Fibroblast of the conjunctiva (primary cell): ENCODE measurements around the gene LRRTM4.
"Not testable (repeated sequence)": the region's sequence is repeated elsewhere in the genome, so short reads cannot be mapped to it uniquely, and the experiment has no call there.

Experiments
- DNase-seq: peaks from one replicate; pipeline ENCODE4 v3.0.0-alpha.2; 2010; ENCODE audit warnings: low read depth

The LRRTM4 gene

DNA sequence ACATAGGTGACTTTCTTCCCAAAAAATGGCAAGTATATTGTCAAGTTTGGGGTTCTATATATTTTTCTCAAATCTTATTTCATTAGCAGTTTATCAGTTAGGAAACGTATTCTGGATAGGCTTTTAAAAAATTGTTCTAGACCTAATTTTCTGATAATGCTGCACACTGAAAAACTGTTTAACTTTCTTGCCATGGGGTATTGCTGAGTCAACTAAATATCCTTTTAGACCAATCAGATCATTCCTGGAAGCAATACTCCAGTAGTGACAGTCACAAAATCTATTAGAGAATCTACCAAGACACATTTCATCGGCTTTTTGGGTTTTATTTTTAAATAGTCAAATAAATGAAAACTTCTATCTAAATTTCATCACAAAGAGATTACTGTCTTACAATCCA is 440.6 kb downstream of the LRRTM4 start:
- no peak for DNase-seq

DNA sequence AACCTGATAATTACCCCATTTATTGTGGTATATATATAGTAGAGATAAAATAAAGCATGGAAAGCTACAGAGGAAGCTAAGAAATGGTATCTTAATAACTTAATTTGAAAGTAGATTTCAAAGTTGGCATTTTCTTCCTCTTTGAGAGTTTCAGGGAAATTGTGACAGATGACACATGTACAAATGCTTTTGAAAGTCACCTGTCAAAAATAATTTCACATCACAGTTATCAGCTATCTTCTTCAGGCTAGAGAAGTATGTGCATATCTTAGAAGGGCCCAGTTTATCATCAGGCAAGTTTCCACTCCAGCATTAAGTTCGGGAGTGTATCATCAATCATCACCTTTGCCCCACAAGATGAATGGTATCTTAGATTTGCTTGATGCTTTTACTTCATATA is 457.9 kb downstream of the LRRTM4 start:
- DNase-seq = no peak

- no peak for DNase-seq
Measured at GRCh38 chr2:77054938-77055337, 467.2 kb downstream of the LRRTM4 start.

GRCh38 chr2:77046339-77046738 is 475.8 kb downstream of the LRRTM4 start:
- no peak for DNase-seq

DNA sequence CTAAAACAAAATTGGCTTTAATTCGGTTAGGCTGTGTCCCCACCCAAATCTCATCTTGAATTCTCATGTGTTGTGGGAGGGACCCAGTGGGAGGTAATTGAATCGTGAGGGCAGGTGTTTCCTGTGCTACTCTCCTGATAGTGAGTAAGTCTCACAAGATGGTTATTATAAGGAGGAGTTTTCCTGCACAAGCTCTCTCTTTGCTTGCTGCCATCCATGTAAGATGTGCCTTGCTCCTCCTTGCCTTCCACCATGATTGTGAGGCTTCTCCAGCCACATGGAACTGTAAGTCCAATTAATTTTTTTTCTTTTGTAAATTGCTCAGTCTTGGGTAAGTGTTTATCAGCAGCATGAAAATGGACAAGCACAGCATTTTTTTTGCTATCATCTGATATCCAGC is 476.7 kb downstream of the LRRTM4 start:
- not testable (repeated sequence) for DNase-seq

GRCh38 chr2:77034445-77034844 is 487.7 kb downstream of the LRRTM4 start:
- DNase-seq = no peak

DNA sequence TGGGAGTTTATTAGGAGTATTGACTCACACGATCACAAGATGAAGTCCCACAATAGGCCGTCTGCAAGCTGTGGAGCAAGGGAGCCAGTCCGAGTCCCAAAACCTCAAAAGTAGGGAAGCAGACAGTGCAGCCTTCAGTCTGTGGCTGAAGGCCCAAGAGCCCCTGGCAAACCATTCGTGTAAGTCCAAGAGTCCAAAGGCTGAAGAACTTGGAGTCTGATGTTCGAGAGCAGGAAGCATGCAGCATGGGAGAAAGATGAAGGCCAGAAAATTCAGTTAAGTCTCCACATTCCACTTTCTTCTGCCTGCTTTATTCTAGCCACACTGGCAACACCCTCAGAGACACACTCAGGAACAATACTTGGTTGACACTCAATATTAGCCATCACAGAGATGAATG is 492.9 kb downstream of the LRRTM4 start:
- DNase-seq = not testable (repeated sequence)

DNA sequence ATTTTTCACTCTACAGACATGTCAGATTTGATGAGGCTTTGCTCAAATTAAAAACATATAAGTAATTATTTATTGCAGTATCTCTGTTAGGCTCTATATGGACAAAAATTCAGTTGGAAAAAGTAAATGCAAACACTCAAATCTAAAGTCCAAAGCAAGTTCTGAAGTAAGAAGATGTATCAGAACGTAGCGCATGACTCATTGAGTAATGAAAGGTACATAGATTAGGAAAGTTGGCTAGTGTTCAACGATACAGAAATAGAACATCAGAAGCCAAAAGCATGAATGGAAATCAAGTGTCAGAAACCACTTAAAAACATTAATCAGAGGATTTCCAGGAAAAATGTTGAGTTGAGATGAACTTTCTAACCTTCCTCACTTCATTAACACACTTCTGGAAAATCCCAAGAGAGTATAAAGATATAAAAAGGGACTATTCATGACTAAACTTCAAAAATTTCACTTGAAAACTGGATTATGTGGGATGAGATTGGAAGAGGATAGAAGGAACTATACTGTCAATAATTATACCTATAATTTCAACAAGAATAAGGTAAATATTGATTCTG is 494.1 kb downstream of the LRRTM4 start:
- no peak for DNase-seq

DNA sequence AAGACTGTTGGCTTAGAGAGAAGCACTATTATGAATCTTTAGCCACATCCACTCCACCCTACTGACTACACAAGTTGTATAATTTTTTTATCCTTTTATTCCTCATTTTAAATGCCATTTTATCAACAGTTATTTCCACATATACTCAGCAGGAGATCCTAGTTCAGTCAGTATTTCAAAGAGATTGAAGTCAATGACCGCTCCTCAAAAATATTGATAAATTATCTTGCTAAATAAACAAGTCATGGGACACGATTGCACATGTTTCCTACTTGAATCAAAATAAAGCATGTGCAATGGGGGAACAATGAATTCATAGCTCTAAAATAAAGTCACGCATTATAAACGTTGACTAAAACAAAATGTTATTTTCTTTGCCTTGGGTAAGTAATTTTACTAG is 496.5 kb downstream of the LRRTM4 start:
- DNase-seq = no peak

- DNase-seq = no peak
Measured at GRCh38 chr2:77021161-77021560, 501.0 kb downstream of the LRRTM4 start.

- DNase-seq = no peak
Measured at GRCh38 chr2:77018219-77018618, 504.0 kb downstream of the LRRTM4 start.

DNA sequence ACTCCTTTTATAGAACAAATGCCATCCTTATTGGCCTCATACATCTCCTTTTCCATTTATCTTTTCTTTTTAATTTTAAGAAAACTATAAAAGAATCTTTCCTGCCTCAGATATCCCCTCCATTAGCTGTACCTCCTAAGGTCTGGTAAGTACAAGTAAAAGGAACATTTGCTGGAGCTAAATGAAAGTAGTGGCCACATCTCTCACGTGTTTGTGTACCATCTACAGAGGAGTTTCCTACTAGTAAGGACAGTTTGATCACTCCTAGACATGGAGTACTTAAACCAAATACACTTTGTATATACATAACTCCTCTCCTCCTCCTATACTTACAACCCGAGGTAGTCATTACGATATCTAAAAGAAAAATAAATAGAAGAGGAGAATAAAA is 504.8 kb downstream of the LRRTM4 start:
- no peak for DNase-seq

- DNase-seq = no peak
Measured at GRCh38 chr2:77016443-77017354, 505.5 kb downstream of the LRRTM4 start.

DNA sequence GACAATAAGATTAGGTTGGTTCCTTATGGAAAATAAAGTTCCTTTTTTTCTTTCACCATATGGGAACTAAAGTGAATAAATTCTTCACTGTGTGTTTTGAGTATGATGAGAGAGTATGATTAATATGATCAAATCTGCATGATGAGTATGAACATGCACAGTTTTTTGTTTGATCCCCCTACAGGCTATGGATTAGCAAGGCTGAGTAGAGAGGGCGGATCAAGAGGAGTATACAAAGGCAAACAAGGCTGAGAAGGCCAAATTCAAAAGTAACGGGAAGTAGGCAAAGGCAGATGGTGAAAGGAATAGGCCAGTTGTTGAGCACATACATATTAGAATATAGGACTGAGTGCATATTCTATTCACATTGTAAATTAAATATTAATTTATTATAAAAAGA is 508.2 kb downstream of the LRRTM4 start:
- DNase-seq = no peak

DNA sequence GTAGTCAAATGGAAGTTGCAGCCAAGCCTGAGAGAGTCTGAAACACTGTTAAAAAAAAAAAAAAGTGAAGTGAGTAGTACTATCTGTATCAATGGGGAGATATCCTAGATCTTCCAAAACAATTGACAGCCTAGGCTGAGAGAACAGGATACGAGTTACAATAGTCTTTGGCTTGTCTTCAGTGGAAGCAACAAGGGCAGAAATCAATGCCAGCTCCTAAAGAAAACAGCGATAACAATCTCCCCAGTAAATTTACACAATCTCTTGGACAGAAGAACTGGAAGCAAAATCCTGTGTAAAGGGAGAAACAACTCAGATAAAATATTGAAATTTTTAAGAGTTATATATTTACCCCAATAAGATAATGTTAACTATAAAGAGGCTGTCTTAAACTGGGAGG is 508.7 kb downstream of the LRRTM4 start:
- DNase-seq = no peak

DNA sequence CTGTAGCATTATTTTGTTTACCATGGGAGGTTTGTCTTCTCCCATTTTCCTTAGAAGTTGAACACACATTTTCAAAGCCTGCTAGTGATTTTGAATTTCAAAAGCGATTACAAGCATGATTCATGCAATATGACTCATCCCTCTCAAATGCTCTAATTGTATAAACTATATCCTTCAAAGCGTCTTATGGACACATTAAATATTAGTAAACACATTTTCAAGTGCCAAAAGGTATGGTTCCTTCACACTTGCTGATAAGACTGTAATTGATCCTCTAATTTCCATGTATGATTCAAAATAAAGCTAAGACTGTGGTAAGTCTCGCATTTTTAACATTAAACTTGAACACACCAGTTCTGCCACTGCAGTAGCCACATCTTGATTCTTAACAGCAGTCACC is 512.9 kb downstream of the LRRTM4 start:
- DNase-seq = no peak

- DNase-seq = no peak
Measured at GRCh38 chr2:77008853-77009252, 513.3 kb downstream of the LRRTM4 start.

DNA sequence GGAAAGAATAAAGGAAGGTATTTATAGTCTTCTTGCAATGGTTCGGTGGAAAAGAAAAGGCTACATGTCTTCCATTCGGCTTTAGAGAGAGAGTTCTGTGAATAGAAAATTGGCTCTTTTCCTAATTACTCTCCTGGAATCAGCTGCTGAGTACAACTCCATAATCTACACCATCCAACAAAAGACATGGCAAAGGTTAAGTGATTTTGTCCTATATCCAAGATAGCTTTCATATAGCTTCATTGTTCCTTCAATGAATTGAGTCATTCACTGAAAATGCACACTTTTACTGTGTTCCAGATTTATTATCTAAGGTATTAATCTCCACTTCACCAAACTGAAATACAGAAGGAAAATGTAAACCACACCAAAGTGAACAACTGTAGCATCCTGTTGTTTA is 514.5 kb downstream of the LRRTM4 start:
- no peak for DNase-seq

DNA sequence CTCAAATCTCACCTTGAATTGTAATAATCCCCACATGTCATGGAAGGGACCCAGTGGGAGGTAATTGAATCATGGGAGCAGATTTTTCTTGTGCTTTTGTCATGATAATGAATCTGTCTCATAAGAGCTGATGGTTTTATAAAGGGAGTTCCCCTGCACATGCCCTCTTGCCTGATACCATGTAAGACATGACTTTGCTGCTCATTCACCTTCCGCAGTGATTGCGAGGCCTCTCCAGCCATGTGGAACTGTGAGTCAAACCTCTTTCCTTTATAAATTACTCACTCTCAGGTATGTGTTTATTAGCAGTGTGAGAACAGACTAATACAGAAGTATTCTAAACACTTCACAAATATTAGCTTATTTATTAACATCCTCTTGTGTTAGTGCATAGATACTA is 516.7 kb downstream of the LRRTM4 start:
- DNase-seq = no peak

- no peak for DNase-seq
Measured at GRCh38 chr2:77001895-77002294, 520.3 kb downstream of the LRRTM4 start.

DNA sequence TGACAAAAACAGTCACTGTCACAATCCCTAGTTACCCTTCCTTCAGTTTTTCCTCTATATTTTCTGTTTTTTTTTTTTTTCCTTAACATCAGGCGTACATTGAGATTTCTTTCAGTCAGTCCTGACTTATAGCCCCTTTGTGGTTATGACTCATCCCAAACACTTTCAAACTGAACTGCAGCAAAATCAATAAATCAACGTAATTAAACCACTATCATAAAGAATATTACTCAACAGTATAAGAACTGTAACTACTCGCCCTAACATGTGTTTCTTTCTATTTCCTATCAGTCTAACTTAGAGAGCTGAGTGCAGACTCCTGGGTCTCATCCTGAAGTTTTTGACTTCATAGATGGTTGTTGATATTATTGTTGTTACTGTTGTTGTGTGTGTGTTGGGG is 523.5 kb downstream of the LRRTM4 start:
- DNase-seq = no peak

GRCh38 chr2:76998152-76998551 is 524.0 kb downstream of the LRRTM4 start:
- no peak for DNase-seq

- no peak for DNase-seq
Measured at GRCh38 chr2:76997296-76997695, 524.9 kb downstream of the LRRTM4 start.
